H9 (cell line): ENCODE data around the gene RBM46. TPM values are rescaled to one million over a fixed set of nuclear protein-coding genes. Genes with fewer than 3 reads are reported as not detected.

Experiments used
- DNase-seq: peaks from one replicate; pipeline ENCODE4 v3.0.0-alpha.2; 2017
- H2AFZ ChIP-seq: one replicate; pipeline ENCODE4 v1.6.1; 2013; ENCODE audit warnings: mild to moderate bottlenecking, low read length, control low read depth, moderate library complexity
- H2AK5ac ChIP-seq: 2 replicates; pipeline ENCODE4 v1.6.1; 2013; ENCODE audit warnings: low read length, control low read depth, mixed read lengths; ENCODE audit not compliant: insufficient read length
- H2BK120ac ChIP-seq: one replicate; pipeline ENCODE4 v1.6.1; 2013; ENCODE audit warnings: low read depth, mild to moderate bottlenecking, low read length, control low read depth, inconsistent platforms; ENCODE audit not compliant: poor library complexity, severe bottlenecking
- H2BK12ac ChIP-seq: 2 replicates; pipeline ENCODE4 v1.6.1; 2013; ENCODE audit warnings: low read length, control low read depth, mixed read lengths, low read depth; ENCODE audit not compliant: insufficient read length
- H2BK15ac ChIP-seq: 2 replicates; pipeline ENCODE4 v1.6.1; 2013; ENCODE audit warnings: low read depth, low read length, control low read depth
- H2BK20ac ChIP-seq: one replicate; pipeline ENCODE4 v1.6.1; 2013; ENCODE audit warnings: low read depth, mild to moderate bottlenecking, low read length, control low read depth, inconsistent platforms; ENCODE audit not compliant: poor library complexity, severe bottlenecking
- H2BK5ac ChIP-seq: 2 replicates; pipeline ENCODE4 v1.6.1; 2013; ENCODE audit warnings: low read length, control low read depth, mixed read lengths; ENCODE audit not compliant: insufficient read length
- H3K14ac ChIP-seq: 2 replicates; pipeline ENCODE4 v1.6.1; 2013; ENCODE audit warnings: low read length, control low read depth; ENCODE audit not compliant: insufficient read depth
- H3K18ac ChIP-seq: 2 replicates; pipeline ENCODE4 v1.6.1; 2013; ENCODE audit warnings: low read depth, mild to moderate bottlenecking, mixed read lengths, low read length, control low read depth; ENCODE audit not compliant: insufficient read length
- H3K23ac ChIP-seq: 2 replicates; pipeline ENCODE4 v1.6.1; 2013; ENCODE audit warnings: low read length, control low read depth, mixed read lengths, low read depth; ENCODE audit not compliant: insufficient read length
- H3K23me2 ChIP-seq: 2 replicates; pipeline ENCODE4 v1.6.1; 2013; ENCODE audit warnings: low read depth, mild to moderate bottlenecking, mixed read lengths, low read length, control low read depth; ENCODE audit not compliant: insufficient read length, poor library complexity, severe bottlenecking
- H3K27ac ChIP-seq: 2 replicates; pipeline ENCODE4 v1.5.1; 2013; ENCODE audit warnings: low read length, control low read depth, mixed read lengths, low read depth; ENCODE audit not compliant: insufficient read length
- H3K27me3 ChIP-seq: 2 replicates; pipeline ENCODE4 v1.6.1; 2013; ENCODE audit warnings: low read length, control low read depth, inconsistent platforms; ENCODE audit not compliant: insufficient read depth
- H3K4ac ChIP-seq: 2 replicates; pipeline ENCODE4 v1.6.1; 2013; ENCODE audit warnings: low read depth, mild to moderate bottlenecking, control low read depth, inconsistent platforms, low read length, moderate library complexity
- H3K4me1 ChIP-seq: 2 replicates; pipeline ENCODE4 v1.6.1; 2013; ENCODE audit warnings: low read length, control low read depth, inconsistent platforms; ENCODE audit not compliant: insufficient read depth
- H3K4me2 ChIP-seq: 2 replicates; pipeline ENCODE4 v1.6.1; 2013; ENCODE audit warnings: low read length, control low read depth, mixed read lengths; ENCODE audit not compliant: insufficient read length, insufficient read depth
- H3K56ac ChIP-seq: 2 replicates; pipeline ENCODE4 v1.6.1; 2013; ENCODE audit warnings: low read depth, mild to moderate bottlenecking, mixed read lengths, low read length, control low read depth; ENCODE audit not compliant: insufficient read length
- H3K79me1 ChIP-seq: 2 replicates; pipeline ENCODE4 v1.6.1; 2013; ENCODE audit warnings: low read depth, mild to moderate bottlenecking, moderate library complexity, low read length, control low read depth, inconsistent platforms; ENCODE audit not compliant: insufficient read depth, poor library complexity, severe bottlenecking
- H3K79me2 ChIP-seq: 2 replicates; pipeline ENCODE4 v1.6.1; 2013; ENCODE audit warnings: low read length, control low read depth, inconsistent platforms; ENCODE audit not compliant: insufficient read depth
- H3K9ac ChIP-seq: 2 replicates; pipeline ENCODE4 v1.6.1; 2013; ENCODE audit warnings: low read length, control low read depth, mixed read lengths; ENCODE audit not compliant: insufficient read length; ENCODE audit errors: extremely low read depth
- H3K9me3 ChIP-seq: one replicate; pipeline ENCODE4 v1.6.1; 2013; ENCODE audit warnings: low read depth, low read length, inconsistent platforms; ENCODE audit not compliant: control insufficient read depth
- H3T11ph ChIP-seq: one replicate; pipeline ENCODE4 v1.6.1; 2013; ENCODE audit warnings: mild to moderate bottlenecking, low read length, control low read depth, inconsistent platforms
- H4K20me1 ChIP-seq: one replicate; pipeline ENCODE4 v1.6.1; 2013; ENCODE audit not compliant: control insufficient read depth, insufficient read length, insufficient read depth
- H4K5ac ChIP-seq: 2 replicates; pipeline ENCODE4 v1.6.1; 2013; ENCODE audit warnings: low read depth, mild to moderate bottlenecking, mixed read lengths, low read length, control low read depth; ENCODE audit not compliant: insufficient read length
- H4K8ac ChIP-seq: replicated peaks from 2 replicates; pipeline ENCODE4 v1.6.1; 2013; ENCODE audit warnings: low read length, control low read depth, mixed read lengths, low read depth; ENCODE audit not compliant: insufficient read length
- H4K91ac ChIP-seq: 2 replicates; pipeline ENCODE4 v1.6.1; 2013; ENCODE audit warnings: low read depth, mild to moderate bottlenecking, moderate library complexity, mixed read lengths, low read length, control low read depth; ENCODE audit not compliant: insufficient read length
- H3K27ac Mint-ChIP-seq, 3 experiments: 2 replicates in 2 of 3; 3 replicates in 1 of 3; pipeline ENCODE4 v1.8.0; 2020 to 2021; ENCODE audit warnings: mixed read lengths in 3 of 3, mild to moderate bottlenecking in 1 of 3, moderate library complexity in 1 of 3
- H3K27me3 Mint-ChIP-seq: 2 replicates; pipeline ENCODE4 v1.8.0; 2021; ENCODE audit warnings: low read depth, mild to moderate bottlenecking, moderate library complexity, mixed read lengths
- H3K36me3 Mint-ChIP-seq, 3 experiments: 2 replicates in 2 of 3; 3 replicates in 1 of 3; pipeline ENCODE4 v1.8.0; 2020 to 2021; ENCODE audit warnings: low read depth in 3 of 3, mixed read lengths in 3 of 3; ENCODE audit not compliant: insufficient read depth in 1 of 3
- H3K4me1 Mint-ChIP-seq, 2 experiments: 2 replicates each; pipeline ENCODE4 v1.8.0; 2020; ENCODE audit warnings: mixed read lengths in 2 of 2
- H3K4me3 Mint-ChIP-seq, 2 experiments: 2 replicates in 1 of 2; 3 replicates in 1 of 2; pipeline ENCODE4 v1.8.0; 2020 to 2021; ENCODE audit warnings: mild to moderate bottlenecking in 2 of 2, mixed read lengths in 2 of 2, moderate library complexity in 1 of 2
- H3K9me3 Mint-ChIP-seq, 2 experiments: 2 replicates in 1 of 2; 3 replicates in 1 of 2; pipeline ENCODE4 v1.8.0; 2020; ENCODE audit warnings: mild to moderate bottlenecking in 2 of 2, mixed read lengths in 2 of 2, moderate library complexity in 1 of 2
- total RNA-seq: library from RNA; stranded (reverse); gene quantifications from 2 replicates; pipeline ENCODE4 v1.2.1, GENCODE V29; 2021
- TF ChIP-seq, protein P1 (sequence below): fragments of 200-600 bp; sonication (generic); conservative IDR thresholded peaks from 3 replicates; pipeline ENCODE4 v1.8.0; 2021; ENCODE audit warnings: antibody characterized with exemption, mild to moderate bottlenecking

Gene RBM46
- total RNA-seq, 1 experiment from 2014 or later, result 0.17 TPM

DNA sequence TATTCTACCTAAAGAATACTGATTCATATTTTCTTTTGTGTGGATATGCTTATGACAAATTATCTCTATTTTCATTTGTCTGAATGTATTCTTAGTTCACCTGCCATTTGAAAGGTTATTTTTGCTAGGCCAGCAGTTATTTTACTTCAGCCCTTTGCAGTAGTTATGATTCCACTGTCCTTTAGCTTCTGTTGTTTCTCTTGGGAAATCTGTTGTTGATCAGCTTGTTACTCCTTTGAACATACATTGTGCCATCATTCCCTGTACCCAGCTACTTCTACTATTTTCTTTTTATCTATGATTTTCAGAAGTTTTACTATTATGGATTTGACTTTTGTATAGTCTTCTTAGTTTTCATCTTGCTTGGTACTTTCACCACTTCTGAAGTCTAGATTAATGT is 37.2 kb downstream of the RBM46 start:
- H3K9me3 ChIP-seq, result no peaks in the 10 kb centered on the region
- Mint-ChIP-seq H3K27ac (no peak overlapping the region), H3K9me3 (peaks cover 6 to 10% of the 10 kb centered on the region in 2 experiments; a peak in 4 of 5 replicates), H3K4me1 (no peaks in the 10 kb centered on the region), H3K27me3 (no peaks in the 10 kb centered on the region), H3K4me3 (no peak overlapping the region), H3K36me3 (peaks cover 0 to 17% (median 3%) of the 10 kb centered on the region in 3 experiments; a peak in 2 of 7 replicates)
- no peak overlapping the region for H3K9ac ChIP-seq
- H3K18ac ChIP-seq, result no peak overlapping the region
- H2BK15ac ChIP-seq, result no peak overlapping the region
- no peak overlapping the region for H2BK5ac ChIP-seq
- H2AK5ac ChIP-seq, result no peak overlapping the region
- H3K4ac ChIP-seq, result no peak overlapping the region
- no peak overlapping the region for H4K8ac ChIP-seq
- no peak overlapping the region for H3K56ac ChIP-seq
- DNase-seq, result no peak
- H3K4me1 ChIP-seq, result no peaks in the 10 kb centered on the region
- H2BK120ac ChIP-seq, result no peak overlapping the region
- no peaks in the 10 kb centered on the region for H3K79me2 ChIP-seq
- no peak overlapping the region for H3K23ac ChIP-seq
- no peak overlapping the region for H4K5ac ChIP-seq
- H2AFZ ChIP-seq, result no peak overlapping the region
- no peaks in the 10 kb centered on the region for H3K79me1 ChIP-seq
- no peak overlapping the region for H4K91ac ChIP-seq
- no peaks in the 10 kb centered on the region for H3K23me2 ChIP-seq
- no peak overlapping the region for H3T11ph ChIP-seq
- H3K4me2 ChIP-seq, result no peak overlapping the region
- H4K20me1 ChIP-seq, result no peaks in the 10 kb centered on the region
- H2BK20ac ChIP-seq, result no peak overlapping the region
- no peak overlapping the region for H2BK12ac ChIP-seq
- no peak overlapping the region for H3K27ac ChIP-seq
- no peak overlapping the region for H3K14ac ChIP-seq
- TF ChIP-seq, protein P1, sequence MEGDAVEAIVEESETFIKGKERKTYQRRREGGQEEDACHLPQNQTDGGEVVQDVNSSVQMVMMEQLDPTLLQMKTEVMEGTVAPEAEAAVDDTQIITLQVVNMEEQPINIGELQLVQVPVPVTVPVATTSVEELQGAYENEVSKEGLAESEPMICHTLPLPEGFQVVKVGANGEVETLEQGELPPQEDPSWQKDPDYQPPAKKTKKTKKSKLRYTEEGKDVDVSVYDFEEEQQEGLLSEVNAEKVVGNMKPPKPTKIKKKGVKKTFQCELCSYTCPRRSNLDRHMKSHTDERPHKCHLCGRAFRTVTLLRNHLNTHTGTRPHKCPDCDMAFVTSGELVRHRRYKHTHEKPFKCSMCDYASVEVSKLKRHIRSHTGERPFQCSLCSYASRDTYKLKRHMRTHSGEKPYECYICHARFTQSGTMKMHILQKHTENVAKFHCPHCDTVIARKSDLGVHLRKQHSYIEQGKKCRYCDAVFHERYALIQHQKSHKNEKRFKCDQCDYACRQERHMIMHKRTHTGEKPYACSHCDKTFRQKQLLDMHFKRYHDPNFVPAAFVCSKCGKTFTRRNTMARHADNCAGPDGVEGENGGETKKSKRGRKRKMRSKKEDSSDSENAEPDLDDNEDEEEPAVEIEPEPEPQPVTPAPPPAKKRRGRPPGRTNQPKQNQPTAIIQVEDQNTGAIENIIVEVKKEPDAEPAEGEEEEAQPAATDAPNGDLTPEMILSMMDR, result no peak
- no peaks in the 10 kb centered on the region for H3K27me3 ChIP-seq
